GM21447 (cell line): ENCODE results near the gene DNAJC3.
"Not testable (repeated sequence)": the region's sequence is repeated elsewhere in the genome, so short reads cannot be mapped to it uniquely, and the experiment has no call there.

ENCODE experiments used
- ATAC-seq: cut with Tn5 transposase; IDR thresholded peaks from one replicate; pipeline ENCODE4 v1.9.1; 2021; ENCODE audit not compliant: unreplicated experiment

DNAJC3 gene

GRCh38 chr13:95671597-95671996, 5.3 kb upstream of the DNAJC3 start:
- ATAC-seq = no peak

GRCh38 chr13:95676105-95676761, 706 bp upstream of the DNAJC3 start:
- peak; percentile 16 for ATAC-seq

GRCh38 chr13:95677564-95678266, 776 bp downstream of the DNAJC3 start:
- no peak for ATAC-seq

GRCh38 chr13:95678967-95679366, 2.0 kb downstream of the DNAJC3 start:
- no peak for ATAC-seq

- no peak for ATAC-seq
These were observed 2.8 kb downstream of the DNAJC3 start for GRCh38 chr13:95679722-95680121.

DNA sequence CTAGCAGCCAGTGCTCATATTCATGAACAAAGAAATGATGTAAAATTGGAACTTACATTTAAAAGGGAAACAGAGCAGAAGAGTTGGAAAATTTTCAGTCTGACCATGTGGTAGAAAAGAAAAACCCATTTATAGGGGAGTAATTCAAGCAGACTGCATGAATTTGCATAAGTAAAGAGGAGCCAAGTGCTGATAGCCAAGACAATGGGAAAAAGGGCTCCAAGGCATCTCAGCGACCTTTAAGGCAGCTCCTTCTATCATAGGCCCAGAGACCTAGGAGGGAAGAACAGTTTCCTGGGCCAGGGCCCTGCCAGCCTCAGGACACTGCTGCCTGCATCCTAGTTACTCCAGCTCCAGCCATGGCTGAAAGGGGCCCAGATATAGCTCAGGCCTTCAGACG, 7.5 kb downstream of the DNAJC3 start:
- no peak for ATAC-seq

GRCh38 chr13:95684960-95685359, 8.0 kb downstream of the DNAJC3 start:
- ATAC-seq = not testable (repeated sequence)

- no peak for ATAC-seq
These were observed 12.6 kb downstream of the DNAJC3 start for GRCh38 chr13:95689582-95689926.

DNA sequence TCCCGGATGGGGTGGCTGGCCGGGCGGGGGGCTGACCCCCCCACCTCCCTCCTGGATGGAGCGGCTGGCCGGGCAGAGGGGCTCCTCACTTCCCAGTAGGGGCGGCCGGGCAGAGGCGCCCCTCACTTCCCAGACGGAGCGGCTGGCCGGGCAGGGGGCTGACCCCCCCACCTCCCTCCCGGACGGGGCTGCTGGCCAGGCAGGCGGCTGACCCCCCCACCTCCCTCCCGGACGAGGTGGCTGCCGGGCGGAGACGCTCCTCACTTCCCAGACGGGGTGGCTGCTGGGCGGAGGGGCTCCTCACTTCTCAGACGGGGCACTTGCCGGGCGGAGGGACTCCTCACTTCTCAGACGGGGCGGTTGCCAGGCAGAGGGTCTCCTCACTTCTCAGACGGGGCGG, 14.0 kb downstream of the DNAJC3 start:
- ATAC-seq = not testable (repeated sequence)

DNA sequence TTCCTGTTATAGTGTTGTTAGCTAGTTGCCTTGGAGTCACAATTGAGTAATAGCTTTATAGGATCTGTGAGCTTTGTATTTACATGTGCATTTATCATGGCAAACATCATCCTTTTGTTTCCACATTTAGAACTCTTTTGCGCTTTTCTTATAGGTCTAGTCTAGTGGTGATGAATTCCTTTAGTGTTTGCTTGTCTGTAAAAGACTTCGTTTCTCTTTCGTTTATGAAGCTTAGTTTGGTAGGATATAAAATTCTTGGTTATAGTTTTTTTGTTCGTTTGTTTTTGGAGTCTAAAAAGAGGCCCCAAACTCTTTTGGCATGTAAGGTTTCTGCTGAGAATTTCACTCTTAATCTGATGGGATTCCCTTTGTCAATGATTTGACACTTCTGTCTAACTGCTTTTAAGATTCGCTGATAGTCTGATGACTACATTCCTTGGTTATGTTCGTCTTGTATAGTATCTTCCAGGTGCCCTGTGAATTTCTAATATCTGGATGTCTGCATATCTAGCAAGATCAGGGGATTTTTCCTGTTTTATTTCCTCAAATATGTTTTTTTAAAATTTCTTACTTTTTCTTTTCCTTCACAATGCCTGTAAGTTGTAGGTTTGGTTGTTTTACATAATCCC, 20.2 kb downstream of the DNAJC3 start:
- ATAC-seq = no peak

GRCh38 chr13:95698047-95698749, 21.3 kb downstream of the DNAJC3 start:
- no peak for ATAC-seq

DNA sequence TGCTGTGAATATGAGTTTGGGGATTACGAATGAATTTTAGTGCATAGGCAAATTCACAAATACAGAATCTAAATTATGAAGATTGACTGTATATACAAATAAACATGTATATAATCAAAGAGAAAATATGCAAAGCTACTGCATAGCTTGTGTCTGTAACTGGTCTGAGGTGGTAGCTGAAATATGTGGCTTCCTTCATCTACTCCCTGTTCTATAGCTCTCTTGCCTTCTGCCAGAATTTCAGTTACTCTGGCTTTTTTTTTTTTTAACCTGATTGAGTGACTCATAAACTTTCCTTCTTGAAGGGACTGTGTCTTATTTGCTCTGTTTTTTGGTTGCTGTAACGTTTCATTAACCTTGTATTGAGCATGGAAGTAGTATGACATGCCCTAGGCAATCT, 26.6 kb downstream of the DNAJC3 start:
- ATAC-seq = no peak

- ATAC-seq = no peak
These were observed 27.6 kb downstream of the DNAJC3 start for GRCh38 chr13:95704510-95704909.

GRCh38 chr13:95706356-95706755, 29.4 kb downstream of the DNAJC3 start:
- no peak for ATAC-seq

- ATAC-seq = peak; percentile 35
These were observed 30.1 kb downstream of the DNAJC3 start for GRCh38 chr13:95707035-95707434.

GRCh38 chr13:95707442-95708390, 30.8 kb downstream of the DNAJC3 start:
- ATAC-seq = peak; percentile 56

DNA sequence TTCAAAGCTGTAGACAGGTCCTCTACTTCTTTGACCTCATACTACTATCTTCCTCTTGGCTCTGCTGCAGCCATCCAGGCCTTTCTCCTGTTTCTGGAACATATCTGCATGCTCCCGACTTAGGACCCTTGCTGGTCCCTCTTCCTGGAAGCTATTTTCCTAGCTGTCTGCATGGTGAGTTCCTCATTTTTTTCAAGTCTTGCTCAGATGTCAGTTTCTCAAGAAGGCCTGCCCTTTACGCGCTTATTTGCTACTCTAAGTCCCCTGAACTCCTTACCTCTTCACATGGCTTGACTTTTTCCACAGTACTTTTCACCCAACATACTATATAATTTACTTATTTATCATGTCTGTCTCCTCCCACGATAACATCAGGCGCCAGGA, 31.4 kb downstream of the DNAJC3 start:
- ATAC-seq = no peak

- ATAC-seq = no peak
These were observed 32.0 kb downstream of the DNAJC3 start for GRCh38 chr13:95708811-95709500.

DNA sequence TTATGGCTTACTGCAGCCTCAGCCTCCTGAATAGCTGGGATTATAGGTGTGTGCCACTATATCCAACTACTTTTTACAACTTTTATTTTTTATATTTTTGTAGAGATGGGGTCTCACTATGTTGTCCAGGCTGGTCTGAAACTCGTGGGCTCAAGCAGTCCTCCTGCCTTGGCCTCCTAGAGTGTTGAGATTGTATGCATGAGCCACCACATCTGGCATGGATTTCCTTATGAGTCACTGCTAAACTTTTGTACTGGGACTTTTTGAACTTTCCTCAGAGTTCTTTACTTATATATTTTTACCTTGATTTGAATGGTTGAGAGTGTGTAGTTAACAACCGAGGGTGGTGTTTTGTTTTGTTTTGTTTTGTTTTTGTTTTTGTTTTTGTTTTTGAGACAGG, 33.4 kb downstream of the DNAJC3 start:
- ATAC-seq = no peak

DNA sequence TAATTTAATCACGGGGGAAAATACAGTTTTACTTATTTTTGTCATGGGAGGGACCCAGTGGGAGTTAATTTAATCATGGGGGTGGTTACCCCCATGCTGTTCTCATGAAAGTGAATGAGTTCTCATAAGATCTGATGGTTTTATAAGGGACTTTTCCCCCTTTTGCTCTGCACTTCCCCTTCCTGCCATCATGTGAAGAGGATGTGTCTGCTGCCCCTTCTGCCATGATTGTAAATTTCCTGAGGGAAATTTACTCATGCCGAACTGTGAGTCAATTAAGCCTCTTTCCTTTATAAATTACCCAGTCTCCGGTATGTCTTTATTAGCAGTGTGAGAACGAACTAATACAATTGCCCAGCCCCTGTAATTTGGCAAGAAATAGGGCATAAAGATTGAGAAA, 35.9 kb downstream of the DNAJC3 start:
- ATAC-seq = not testable (repeated sequence)
